Stimulated activated CD4-positive, alpha-beta T cell treated with anti-CD3 and anti-CD28 coated beads, TNF-alpha, amount 100 ng/mL, for 1 hour (primary cell): Measurements from ENCODE around the gene GPX3.

ENCODE experiments used
- DNase-seq, 3 donors: peaks; one replicate each; pipeline ENCODE4 v3.0.0-alpha.2; 2020; ENCODE audit warnings: low read depth in 3 of 3, low spot score in 1 of 3

Gene GPX3

GRCh38 chr5:151056379-151057325 lies 36.3 kb downstream of the GPX3 start:
- no peak for DNase-seq

- no peak for DNase-seq
These were observed 37.9 kb downstream of the GPX3 start for GRCh38 chr5:151058301-151058700.

GRCh38 chr5:151058891-151059489 lies 38.6 kb downstream of the GPX3 start:
- DNase-seq = no peak

GRCh38 chr5:151060742-151061141 lies 40.4 kb downstream of the GPX3 start:
- DNase-seq = no peak

GRCh38 chr5:151062405-151063141 lies 42.2 kb downstream of the GPX3 start:
- no peak for DNase-seq

GRCh38 chr5:151063142-151063989 lies 43.0 kb downstream of the GPX3 start:
- DNase-seq = no peak

GRCh38 chr5:151064916-151065499 lies 44.6 kb downstream of the GPX3 start:
- no peak for DNase-seq

GRCh38 chr5:151065609-151066008 lies 45.2 kb downstream of the GPX3 start:
- DNase-seq = no peak

- DNase-seq = no peak
These were observed 46.5 kb downstream of the GPX3 start for GRCh38 chr5:151066920-151067319.

- DNase-seq = no peak
These were observed 47.4 kb downstream of the GPX3 start for GRCh38 chr5:151067632-151068432.

- DNase-seq = no peak
These were observed 48.2 kb downstream of the GPX3 start for GRCh38 chr5:151068433-151069197.

GRCh38 chr5:151070449-151070848 lies 50.1 kb downstream of the GPX3 start:
- no peak for DNase-seq

- DNase-seq = no peak
These were observed 50.6 kb downstream of the GPX3 start for GRCh38 chr5:151071021-151071420.

- no peak for DNase-seq
These were observed 51.6 kb downstream of the GPX3 start for GRCh38 chr5:151071848-151072629.

GRCh38 chr5:151072630-151073025 lies 52.2 kb downstream of the GPX3 start:
- DNase-seq = no peak

GRCh38 chr5:151073280-151073679 lies 52.9 kb downstream of the GPX3 start:
- no peak for DNase-seq

GRCh38 chr5:151074557-151074956 lies 54.2 kb downstream of the GPX3 start:
- no peak for DNase-seq

GRCh38 chr5:151075698-151076331 lies 55.4 kb downstream of the GPX3 start:
- no peak for DNase-seq
